Type B pancreatic cell (in vitro differentiated cells): ENCODE measurements around the gene FAM149A. TPM values are rescaled to one million over a fixed set of nuclear protein-coding genes. Genes with fewer than 3 reads are reported as not detected.

ENCODE experiments used
- DNase-seq: peaks from one replicate; pipeline ENCODE4 v3.0.0; 2021; ENCODE audit warnings: mixed read lengths; ENCODE audit not compliant: unreplicated experiment; ENCODE audit errors: extremely low spot score
- H3K27ac Mint-ChIP-seq: 2 replicates; pipeline ENCODE4 v1.8.0; 2021; ENCODE audit warnings: mild to moderate bottlenecking, mixed read lengths
- H3K27me3 Mint-ChIP-seq: 2 replicates; pipeline ENCODE4 v1.8.0; 2021; ENCODE audit warnings: mixed read lengths
- H3K36me3 Mint-ChIP-seq: 2 replicates; pipeline ENCODE4 v1.8.0; 2021; ENCODE audit warnings: mixed read lengths
- H3K4me1 Mint-ChIP-seq: one replicate; pipeline ENCODE4 v1.8.0; 2021; ENCODE audit warnings: mixed read lengths; ENCODE audit not compliant: unreplicated experiment
- H3K4me3 Mint-ChIP-seq: 2 replicates; pipeline ENCODE4 v1.8.0; 2021; ENCODE audit warnings: mild to moderate bottlenecking, mixed read lengths
- H3K9me3 Mint-ChIP-seq: 2 replicates; pipeline ENCODE4 v1.8.0; 2021; ENCODE audit warnings: mixed read lengths
- CTCF ChIP-seq: fragments of 200-600 bp; sonication (generic); conservative IDR thresholded peaks from 2 replicates; pipeline ENCODE4 v1.5.0; 2021; ENCODE audit warnings: antibody characterized with exemption, mild to moderate bottlenecking
- total RNA-seq: library from RNA; stranded (reverse); gene quantifications from 2 replicates; pipeline ENCODE4 v1.2.1, GENCODE V29; 2021; ENCODE audit warnings: low replicate concordance

FAM149A gene
- total RNA-seq, 1 donor from 2014 or later = 9.3 TPM

GRCh38 chr4:186079694-186080093 lies 24.8 kb upstream of the FAM149A start:
- peak overlapping the region; percentile 88 for H3K4me3 Mint-ChIP-seq
- peaks cover 7% of the 10 kb centered on the region for H3K9me3 Mint-ChIP-seq

GRCh38 chr4:186081202-186081807 lies 23.2 kb upstream of the FAM149A start:
- no peak for DNase-seq
- H3K27ac Mint-ChIP-seq = peak overlapping the region; percentile 92
- H3K36me3 Mint-ChIP-seq = peaks cover 12% of the 10 kb centered on the region
- no peak for TF ChIP-seq CTCF
- peaks cover 7% of the 10 kb centered on the region for H3K9me3 Mint-ChIP-seq
- peaks cover 26% of the 10 kb centered on the region for H3K4me1 Mint-ChIP-seq
- peak overlapping the region; percentile 79 for H3K4me3 Mint-ChIP-seq
- peaks cover 3% of the 10 kb centered on the region for H3K27me3 Mint-ChIP-seq

More at GRCh38 chr4:186079694-186080093, 24.8 kb upstream of the FAM149A start:
- no peak for TF ChIP-seq CTCF
- Mint-ChIP-seq H3K27me3 (peaks cover 3% of the 10 kb centered on the region), H3K36me3 (peaks cover 12% of the 10 kb centered on the region), H3K4me1 (peaks cover 26% of the 10 kb centered on the region), H3K27ac (peak overlapping the region; percentile 97)
- no peak for DNase-seq

- H3K9me3 Mint-ChIP-seq = peaks cover 7% of the 10 kb centered on the region
- no peak for DNase-seq
- H3K4me1 Mint-ChIP-seq = peaks cover 26% of the 10 kb centered on the region
- TF ChIP-seq CTCF = no peak
- peaks cover 3% of the 10 kb centered on the region for H3K27me3 Mint-ChIP-seq
- H3K36me3 Mint-ChIP-seq = peaks cover 12% of the 10 kb centered on the region
- H3K27ac Mint-ChIP-seq = peak overlapping the region; percentile 12
- peak overlapping the region; percentile 39 for H3K4me3 Mint-ChIP-seq
Observed at GRCh38 chr4:186082221-186082620, 22.3 kb upstream of the FAM149A start.

- Mint-ChIP-seq H3K4me3 (no peak overlapping the region), H3K9me3 (peaks cover 5% of the 10 kb centered on the region), H3K36me3 (no peaks in the 10 kb centered on the region), H3K27me3 (no peaks in the 10 kb centered on the region), H3K27ac (no peak overlapping the region), H3K4me1 (no peaks in the 10 kb centered on the region)
- TF ChIP-seq CTCF = no peak
- DNase-seq = no peak
Observed at GRCh38 chr4:186088523-186088922, 16.0 kb upstream of the FAM149A start.

GRCh38 chr4:186092296-186092695 lies 12.2 kb upstream of the FAM149A start:
- no peak for DNase-seq
- H3K27me3 Mint-ChIP-seq = no peaks in the 10 kb centered on the region
- H3K4me1 Mint-ChIP-seq = peaks cover 11% of the 10 kb centered on the region
- no peak for TF ChIP-seq CTCF
- no peaks in the 10 kb centered on the region for H3K36me3 Mint-ChIP-seq
- no peak overlapping the region for H3K4me3 Mint-ChIP-seq
- peaks cover 5% of the 10 kb centered on the region for H3K9me3 Mint-ChIP-seq
- no peak overlapping the region for H3K27ac Mint-ChIP-seq
